Large intestine (tissue), 12 donors: ENCODE results near the gene IFT20. TPM values are rescaled to one million over a fixed set of nuclear protein-coding genes. Genes with fewer than 3 reads are reported as not detected.
A peak's percentile ranks its signal among the peaks of the same experiment; 100 is the strongest.

Source experiments
- DNase-seq, 2 donors: peaks; one replicate each; pipeline versions ENCODE4 v3.0.0 to v3.0.0-alpha.2; 2013
- H3K27ac ChIP-seq: one replicate; pipeline ENCODE4 v1.5.1; 2013; ENCODE audit warnings: low read length
- H3K27me3 ChIP-seq: 2 replicates; pipeline ENCODE4 v1.6.1; 2013; ENCODE audit warnings: low read length; ENCODE audit not compliant: control insufficient read depth, insufficient read depth
- H3K36me3 ChIP-seq: 2 replicates; pipeline ENCODE4 v1.6.1; 2013; ENCODE audit warnings: low read length; ENCODE audit not compliant: control insufficient read depth, insufficient read depth
- H3K4me1 ChIP-seq: one replicate; pipeline ENCODE4 v1.6.1; 2013; ENCODE audit warnings: low read length; ENCODE audit not compliant: control insufficient read depth, insufficient read depth
- H3K4me3 ChIP-seq: one replicate; pipeline ENCODE4 v1.5.1; 2013; ENCODE audit warnings: low read length
- H3K9me3 ChIP-seq: one replicate; pipeline ENCODE4 v1.6.1; 2013; ENCODE audit warnings: mild to moderate bottlenecking, low read depth, low read length, moderate library complexity; ENCODE audit not compliant: control insufficient read depth
- WGBS: methylation state at CpG from one replicate; pipeline ENCODE4 v1.1.5; 2013; ENCODE audit warnings: low lambda C conversion rate; ENCODE audit not compliant: insufficient coverage; 5-methylcytosine and 5-hydroxymethylcytosine counted together
- long read RNA-seq, 11 donors: transcript quantifications; one replicate each; lab custom pipeline, GENCODE V29; 2026
- polyA plus RNA-seq: library from polyadenylated mRNA; unstranded; fragments of 120-200 nt; gene quantifications from one replicate; pipeline ENCODE4 v1.2.1, GENCODE V29; 2013

Gene IFT20, protein sequence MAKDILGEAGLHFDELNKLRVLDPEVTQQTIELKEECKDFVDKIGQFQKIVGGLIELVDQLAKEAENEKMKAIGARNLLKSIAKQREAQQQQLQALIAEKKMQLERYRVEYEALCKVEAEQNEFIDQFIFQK
- 46.6 TPM for polyA plus RNA-seq
- long read RNA-seq, donor 1, transcript IFT20-213 (1 exons, 1,485 nt) = major isoform, 12 of 17 reads
- long read RNA-seq, donor 1, partial matches to known transcripts = 0 of 17 reads
- long read RNA-seq, donor 1, other reads (novel, unspliced or antisense) = 0 of 17 reads
- long read RNA-seq, donor 2, transcript IFT20-213 (1 exons, 1,485 nt) = minor isoform, 7 of 23 reads
- long read RNA-seq, donor 2, transcript IFT20-203 (5 exons, 825 nt) = major isoform, 10 of 23 reads
- long read RNA-seq, donor 2, partial matches to known transcripts = 0 of 23 reads
- long read RNA-seq, donor 2, other reads (novel, unspliced or antisense) = 0 of 23 reads
- long read RNA-seq, donor 3 = 0 reads
- long read RNA-seq, donor 4, partial matches to known transcripts = 0 of 5 reads
- long read RNA-seq, donor 4, other reads (novel, unspliced or antisense) = 0 of 5 reads
- long read RNA-seq, donor 5, transcript IFT20-203 (5 exons, 825 nt) = major isoform, 9 of 23 reads
- long read RNA-seq, donor 5, transcript IFT20-213 (1 exons, 1,485 nt) = minor isoform, 7 of 23 reads
- long read RNA-seq, donor 5, partial matches to known transcripts = 0 of 23 reads
- long read RNA-seq, donor 5, other reads (novel, unspliced or antisense) = 0 of 23 reads
- long read RNA-seq, donor 6, transcript IFT20-213 (1 exons, 1,485 nt) = major isoform, 10 of 23 reads
- long read RNA-seq, donor 6, transcript IFT20-203 (5 exons, 825 nt) = major isoform, 10 of 23 reads
- long read RNA-seq, donor 6, partial matches to known transcripts = 0 of 23 reads
- long read RNA-seq, donor 6, other reads (novel, unspliced or antisense) = 0 of 23 reads
- long read RNA-seq, donor 7, transcript IFT20-203 (5 exons, 825 nt) = minor isoform, 8 of 21 reads
- long read RNA-seq, donor 7, transcript IFT20-213 (1 exons, 1,485 nt) = major isoform, 10 of 21 reads
- long read RNA-seq, donor 7, partial matches to known transcripts = 0 of 21 reads
- long read RNA-seq, donor 7, other reads (novel, unspliced or antisense) = 0 of 21 reads
- long read RNA-seq, donor 8, transcript IFT20-213 (1 exons, 1,485 nt) = major isoform, 20 of 60 reads
- long read RNA-seq, donor 8, transcript IFT20-214 (6 exons, 1,071 nt) = minor isoform, 9 of 60 reads
- long read RNA-seq, donor 8, transcript IFT20-203 (5 exons, 825 nt) = minor isoform, 19 of 60 reads
- long read RNA-seq, donor 8, partial matches to known transcripts = 7 of 60 reads
- long read RNA-seq, donor 8, other reads (novel, unspliced or antisense) = 0 of 60 reads
- long read RNA-seq, donor 9, transcript IFT20-214 (6 exons, 1,071 nt) = minor isoform, 5 of 41 reads
- long read RNA-seq, donor 9, transcript IFT20-213 (1 exons, 1,485 nt) = major isoform, 15 of 41 reads
- long read RNA-seq, donor 9, transcript IFT20-203 (5 exons, 825 nt) = minor isoform, 13 of 41 reads
- long read RNA-seq, donor 9, partial matches to known transcripts = 5 of 41 reads
- long read RNA-seq, donor 9, other reads (novel, unspliced or antisense) = 0 of 41 reads
- long read RNA-seq, donor 10, transcript IFT20-203 (5 exons, 825 nt) = major isoform, 17 of 38 reads
- long read RNA-seq, donor 10, transcript IFT20-213 (1 exons, 1,485 nt) = minor isoform, 12 of 38 reads
- long read RNA-seq, donor 10, transcript IFT20-214 (6 exons, 1,071 nt) = minor isoform, 5 of 38 reads
- long read RNA-seq, donor 10, partial matches to known transcripts = 0 of 38 reads
- long read RNA-seq, donor 10, other reads (novel, unspliced or antisense) = 0 of 38 reads
- long read RNA-seq, donor 11, transcript IFT20-213 (1 exons, 1,485 nt) = major isoform, 6 of 15 reads
- long read RNA-seq, donor 11, transcript IFT20-203 (5 exons, 825 nt) = major isoform, 6 of 15 reads
- long read RNA-seq, donor 11, partial matches to known transcripts = 0 of 15 reads
- long read RNA-seq, donor 11, other reads (novel, unspliced or antisense) = 0 of 15 reads

DNA sequence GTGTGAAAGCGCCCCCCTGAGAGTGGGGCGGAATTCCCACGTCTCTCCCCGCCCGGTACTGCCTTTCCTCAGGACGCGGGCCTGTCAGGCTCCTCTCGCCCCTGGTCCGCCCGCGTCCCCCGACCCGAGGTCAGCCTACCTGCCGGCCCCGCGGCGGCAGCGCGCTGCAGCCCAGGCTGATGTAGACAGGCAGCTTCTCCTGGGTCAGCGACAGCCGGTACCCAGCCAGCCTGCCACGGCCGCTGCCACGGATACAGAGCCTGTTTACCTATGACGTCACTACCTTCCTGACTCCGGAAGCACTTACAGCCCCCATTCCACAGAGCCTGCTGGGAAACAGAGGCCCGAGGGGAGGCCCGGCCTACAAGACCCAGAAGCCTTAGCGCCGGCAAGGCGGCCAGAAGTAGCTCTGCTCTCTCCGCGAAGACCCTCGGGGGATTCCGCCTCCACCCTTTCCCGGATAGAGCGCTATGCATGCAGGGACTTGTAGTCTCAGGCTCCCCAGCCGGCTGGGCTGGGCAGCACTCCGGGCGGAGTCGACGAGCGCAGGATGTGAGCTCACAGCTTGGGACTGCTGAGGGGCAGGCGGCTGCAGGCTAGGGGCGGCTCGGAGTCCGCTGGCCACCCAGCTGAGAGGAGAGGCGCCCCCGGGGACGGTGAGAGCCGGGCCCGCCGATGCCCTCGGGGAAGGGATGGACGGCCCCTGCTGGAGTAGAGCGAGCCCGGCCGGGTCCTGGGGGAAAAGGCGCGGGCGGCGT lies at the start of gene IFT20, which contains the start of gene TNFAIP1:
Gene IFT20, minus strand, starts transcription at position 272 of the 758 bp plus-strand sequence. CDS start 3,487 bp downstream, outside the sequence.
Gene TNFAIP1, plus strand, starts transcription at position 561 of the 758 bp plus-strand sequence. CDS start 3,761 bp downstream, outside the sequence.
- Histone ChIP-seq H3K27ac (peak within 1 kb of the TSS; percentile 99), H3K9me3 (no peaks in the 10 kb centered on the region), H3K36me3 (peaks cover 29% of the 10 kb centered on the region), H3K27me3 (no peaks in the 10 kb centered on the region), H3K4me1 (peaks cover 16% of the 10 kb centered on the region), H3K4me3 (peak within 1 kb of the TSS; percentile 97)
- peak; percentile 100 for DNase-seq
- WGBS = no CpG with 5 or more reads among the region's 62 CpGs

DNA sequence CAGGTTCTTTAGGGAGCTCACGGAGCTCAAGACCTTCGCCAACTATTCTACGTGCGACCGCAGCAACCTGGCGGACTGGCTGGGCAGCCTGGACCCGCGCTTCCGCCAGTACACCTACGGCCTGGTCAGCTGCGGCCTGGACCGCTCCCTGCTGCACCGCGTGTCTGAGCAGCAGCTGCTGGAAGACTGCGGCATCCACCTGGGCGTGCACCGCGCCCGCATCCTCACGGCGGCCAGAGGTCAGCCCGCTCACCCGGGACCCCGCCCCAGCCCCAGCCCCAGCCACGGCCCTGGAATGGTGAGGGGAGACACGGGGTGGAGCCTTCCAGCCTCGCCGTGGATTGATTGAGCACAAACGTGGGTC lies 49.7 kb upstream of the IFT20 start:
- peak overlapping the region; percentile 64 for H3K4me3 ChIP-seq
- peak overlapping the region; percentile 83 for H3K27ac ChIP-seq
- H3K4me1 ChIP-seq = peaks cover 48% of the 10 kb centered on the region
- peak in 1 of 2 donors; percentile 54 for DNase-seq
- peaks cover 8% of the 10 kb centered on the region for H3K27me3 ChIP-seq
- peaks cover 14% of the 10 kb centered on the region for H3K36me3 ChIP-seq
- H3K9me3 ChIP-seq = no peaks in the 10 kb centered on the region
- WGBS = no CpG with 5 or more reads among the region's 29 CpGs

DNA sequence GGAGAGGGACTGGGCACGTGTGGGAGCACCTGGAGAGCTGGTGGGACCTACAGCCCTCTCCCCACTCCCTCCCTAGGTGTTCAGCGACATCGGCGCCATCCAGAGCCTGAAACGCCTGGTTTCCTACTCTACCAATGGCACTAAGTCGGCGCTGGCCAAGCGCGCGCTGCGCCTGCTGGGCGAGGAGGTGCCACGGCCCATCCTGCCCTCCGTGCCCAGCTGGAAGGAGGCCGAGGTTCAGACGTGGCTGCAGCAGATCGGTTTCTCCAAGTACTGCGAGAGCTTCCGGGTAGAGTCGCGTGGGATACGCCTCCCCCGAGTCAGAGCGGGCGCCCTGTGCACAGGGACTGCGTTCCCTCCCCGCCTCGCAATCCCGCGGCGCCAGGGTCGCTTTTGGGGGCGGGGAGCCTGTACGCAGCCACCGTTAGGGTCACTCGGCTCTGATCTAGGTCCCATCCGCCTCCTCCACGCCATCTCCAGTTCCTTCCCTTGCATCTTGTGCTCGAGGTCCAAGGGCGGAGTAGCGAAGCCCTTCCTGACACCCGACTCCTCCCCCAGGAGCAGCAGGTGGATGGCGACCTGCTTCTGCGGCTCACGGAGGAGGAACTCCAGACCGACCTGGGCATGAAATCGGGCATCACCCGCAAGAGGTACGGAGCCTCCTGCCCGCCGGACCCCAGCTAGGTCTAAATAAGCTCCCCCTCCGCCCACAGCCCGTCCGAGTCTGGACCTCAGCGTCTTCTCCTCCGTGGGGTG lies 49.2 kb upstream of the IFT20 start:
- peak; percentile 76 to 91 for DNase-seq
- H3K27me3 ChIP-seq = peaks cover 8% of the 10 kb centered on the region
- H3K36me3 ChIP-seq = peaks cover 12% of the 10 kb centered on the region
- H3K9me3 ChIP-seq = no peaks in the 10 kb centered on the region
- H3K4me1 ChIP-seq = peaks cover 45% of the 10 kb centered on the region
- WGBS = no CpG with 5 or more reads among the region's 56 CpGs
- H3K27ac ChIP-seq = peak overlapping the region; percentile 83
- H3K4me3 ChIP-seq = peak overlapping the region; percentile 64

DNA sequence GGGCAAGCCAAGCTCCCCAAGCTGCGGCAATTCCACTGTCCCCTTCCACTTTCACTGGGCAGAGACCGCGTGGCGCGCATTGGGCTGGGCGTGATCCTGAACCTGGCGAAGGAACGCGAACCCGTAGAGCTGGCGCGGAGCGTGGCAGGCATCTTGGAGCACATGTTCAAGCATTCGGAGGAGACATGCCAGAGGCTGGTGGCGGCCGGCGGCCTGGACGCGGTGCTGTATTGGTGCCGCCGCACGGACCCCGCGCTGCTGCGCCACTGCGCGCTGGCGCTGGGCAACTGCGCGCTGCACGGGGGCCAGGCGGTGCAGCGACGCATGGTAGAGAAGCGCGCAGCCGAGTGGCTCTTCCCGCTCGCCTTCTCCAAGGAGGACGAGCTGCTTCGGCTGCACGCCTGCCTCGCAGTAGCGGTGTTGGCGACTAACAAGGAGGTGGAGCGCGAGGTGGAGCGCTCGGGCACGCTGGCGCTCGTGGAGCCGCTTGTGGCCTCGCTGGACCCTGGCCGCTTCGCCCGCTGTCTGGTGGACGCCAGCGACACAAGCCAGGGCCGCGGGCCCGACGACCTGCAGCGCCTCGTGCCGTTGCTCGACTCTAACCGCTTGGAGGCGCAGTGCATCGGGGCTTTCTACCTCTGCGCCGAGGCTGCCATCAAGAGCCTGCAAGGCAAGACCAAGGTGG lies 46.0 kb upstream of the IFT20 start:
- WGBS = no CpG with 5 or more reads among the region's 72 CpGs
- Histone ChIP-seq H3K4me1 (peaks cover 37% of the 10 kb centered on the region), H3K36me3 (no peaks in the 10 kb centered on the region), H3K27me3 (peaks cover 8% of the 10 kb centered on the region), H3K4me3 (no peak overlapping the region), H3K9me3 (no peaks in the 10 kb centered on the region), H3K27ac (no peak overlapping the region)
- peak in 1 of 2 donors; percentile 72 for DNase-seq

DNA sequence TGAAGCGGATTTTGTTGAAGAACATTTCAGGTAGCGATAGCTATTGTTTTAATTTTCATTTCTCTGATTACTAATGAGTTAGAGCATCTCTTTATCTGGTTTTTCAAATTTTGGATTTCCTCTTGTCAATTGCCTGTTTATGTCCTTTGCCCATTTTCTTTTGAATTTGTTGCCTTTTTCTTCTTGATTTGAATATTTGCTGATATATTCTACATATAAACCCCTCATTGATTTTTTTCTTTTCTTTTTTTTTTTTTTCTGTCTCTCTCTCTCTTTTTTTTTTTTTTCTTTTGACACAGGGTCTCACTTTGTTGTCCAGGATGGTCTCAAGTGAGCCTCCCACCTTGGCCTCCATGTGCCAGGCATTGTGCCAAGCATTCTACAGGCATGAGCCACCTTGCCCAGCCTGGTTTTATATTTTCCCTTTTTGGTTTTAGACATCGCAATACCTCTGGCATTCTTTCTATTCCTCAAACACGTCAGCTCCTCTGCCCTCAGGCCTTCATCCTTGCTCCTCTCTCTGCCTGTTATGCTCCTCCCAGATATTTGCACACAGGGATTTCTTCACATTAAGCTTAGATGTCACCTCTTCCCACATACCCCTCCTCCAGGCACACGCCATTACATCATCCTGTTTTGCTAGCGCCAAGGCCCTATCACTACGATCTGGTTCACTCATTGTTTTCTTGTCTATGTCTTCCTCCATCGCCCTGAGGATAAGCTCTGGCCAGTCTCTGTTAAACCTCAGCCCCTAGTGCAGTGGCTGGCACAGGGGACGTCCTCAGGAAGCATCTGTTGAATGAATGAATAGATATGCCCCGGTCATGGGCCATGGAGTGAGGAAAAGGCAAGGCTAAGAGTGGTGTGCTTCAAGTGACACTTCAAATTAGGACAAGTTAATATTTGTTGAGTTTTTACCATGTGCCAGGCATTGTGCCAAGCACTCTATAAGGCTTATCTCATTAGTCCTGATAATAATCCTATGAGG lies 44.8 kb upstream of the IFT20 start:
- WGBS = 76% methylated on average over 3 of the region's 10 CpGs
- Histone ChIP-seq H3K9me3 (no peaks in the 10 kb centered on the region), H3K36me3 (no peaks in the 10 kb centered on the region), H3K4me3 (no peak overlapping the region), H3K27ac (no peak overlapping the region), H3K27me3 (peaks cover 8% of the 10 kb centered on the region), H3K4me1 (peaks cover 29% of the 10 kb centered on the region)
- no peak for DNase-seq

DNA sequence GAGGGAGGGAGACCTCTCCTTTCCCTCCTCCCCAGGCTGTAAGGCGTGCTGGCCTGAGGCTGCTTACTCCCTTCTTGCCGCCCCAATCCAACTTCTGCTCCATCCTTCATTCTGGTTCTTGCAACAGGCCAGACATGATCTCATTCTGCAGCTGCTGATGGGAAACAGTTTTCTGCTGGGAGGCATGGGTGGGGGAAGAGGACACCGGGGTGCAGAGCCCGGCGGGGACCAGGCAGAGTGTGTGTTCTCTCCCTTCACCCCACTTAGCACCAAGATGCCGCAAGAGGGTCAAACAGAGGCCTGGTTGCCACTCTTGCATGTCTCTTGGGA lies 37.6 kb upstream of the IFT20 start:
- no peaks in the 10 kb centered on the region for H3K9me3 ChIP-seq
- no CpG with 5 or more reads among the region's 6 CpGs for WGBS
- DNase-seq = no peak
- H3K4me3 ChIP-seq = no peak overlapping the region
- H3K27ac ChIP-seq = no peak overlapping the region
- peaks cover 4% of the 10 kb centered on the region for H3K27me3 ChIP-seq
- no peaks in the 10 kb centered on the region for H3K36me3 ChIP-seq
- peaks cover 35% of the 10 kb centered on the region for H3K4me1 ChIP-seq

DNA sequence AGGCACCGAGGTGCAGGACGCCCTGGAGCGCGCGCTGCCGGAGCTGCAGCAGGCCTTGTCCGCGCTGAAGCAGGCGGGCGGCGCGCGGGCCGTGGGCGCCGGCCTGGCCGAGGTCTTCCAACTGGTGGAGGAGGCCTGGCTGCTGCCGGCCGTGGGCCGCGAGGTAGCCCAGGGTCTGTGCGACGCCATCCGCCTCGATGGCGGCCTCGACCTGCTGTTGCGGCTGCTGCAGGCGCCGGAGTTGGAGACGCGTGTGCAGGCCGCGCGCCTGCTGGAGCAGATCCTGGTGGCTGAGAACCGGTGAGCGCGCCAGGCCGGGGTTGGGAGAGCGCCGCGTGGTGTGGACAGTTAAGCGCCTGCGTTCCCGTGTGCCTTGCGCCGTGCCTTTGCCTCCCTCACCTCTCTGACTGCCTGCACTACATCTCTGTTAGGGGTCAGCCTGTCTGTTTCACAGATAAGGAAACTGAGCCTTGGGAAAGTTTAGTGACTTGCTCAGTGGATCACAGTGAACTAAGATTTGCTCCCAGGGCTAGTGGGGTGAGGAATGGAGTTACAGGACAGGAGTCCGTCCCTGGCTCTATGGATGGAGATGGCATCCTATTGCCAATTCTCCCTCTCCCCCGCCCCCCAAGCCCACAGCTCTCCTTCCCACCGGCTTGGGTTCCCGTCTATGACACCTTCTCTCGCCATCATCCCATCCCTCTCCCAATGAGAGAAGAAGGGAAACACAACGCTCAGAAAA lies 37.1 kb upstream of the IFT20 start:
- peaks cover 38% of the 10 kb centered on the region for H3K4me1 ChIP-seq
- H3K27me3 ChIP-seq = peaks cover 4% of the 10 kb centered on the region
- H3K4me3 ChIP-seq = peak overlapping the region; percentile 21
- H3K9me3 ChIP-seq = no peaks in the 10 kb centered on the region
- H3K36me3 ChIP-seq = no peaks in the 10 kb centered on the region
- WGBS = no CpG with 5 or more reads among the region's 53 CpGs
- no peak for DNase-seq
- H3K27ac ChIP-seq = no peak overlapping the region
